ENCODE results near the gene OSBPL6. TPM values are rescaled to one million over a fixed set of nuclear protein-coding genes. Genes with fewer than 3 reads are reported as not detected.

OSBPL6 gene
- total RNA-seq, 1 experiment from 2014 or later = 4.6 TPM

DNA sequence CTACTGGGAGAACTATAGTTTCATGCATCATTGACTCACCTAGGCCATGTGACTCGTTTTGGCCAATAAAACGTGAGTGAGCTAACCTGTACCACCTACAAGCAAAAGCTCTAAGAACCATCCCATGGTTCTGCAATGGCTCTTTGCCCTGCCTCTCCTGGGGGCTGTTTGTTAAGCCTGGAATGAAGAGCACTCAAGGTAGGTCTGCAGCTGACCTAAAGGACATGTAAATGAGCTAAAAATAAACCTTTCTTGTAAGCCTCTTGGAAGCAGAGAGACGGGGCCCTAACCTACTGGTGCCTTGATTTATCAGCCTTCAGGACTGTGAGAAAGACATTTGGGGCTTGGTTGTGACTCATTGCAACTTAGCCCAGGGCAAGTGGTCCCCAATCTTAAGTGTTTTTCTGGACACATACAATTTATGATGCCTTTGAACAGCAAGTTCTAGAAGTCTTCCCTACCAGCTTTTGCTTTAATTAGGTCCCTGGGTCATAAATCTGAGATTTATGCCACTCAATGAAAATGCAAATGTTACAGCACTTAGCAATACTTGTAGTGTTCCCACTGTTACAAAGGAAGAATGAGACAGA, 107.4 kb downstream of the OSBPL6 start:
- Histone ChIP-seq H2BK5ac (ENCODE audit: insufficient read length, low read length) (no peak overlapping the region), H3K9me3 (ENCODE audit: control insufficient read depth, low read depth, low read length) (no peaks in the 10 kb centered on the region), H4K20me1 (ENCODE audit: control insufficient read depth, insufficient read depth, insufficient read length) (no peaks in the 10 kb centered on the region), H3K23ac (ENCODE audit: insufficient read length, low read depth, low read length) (no peak overlapping the region), H3K79me1 (ENCODE audit: insufficient read depth, low read depth, low read length, poor library complexity, severe bottlenecking) (no peaks in the 10 kb centered on the region), H3K79me2 (ENCODE audit: insufficient read depth, low read length) (no peaks in the 10 kb centered on the region), H2BK20ac (ENCODE audit: low read depth, low read length, poor library complexity, severe bottlenecking) (no peak overlapping the region), H3K4ac (ENCODE audit: low read depth, low read length) (no peak overlapping the region), H4K8ac (replicated peaks; ENCODE audit: insufficient read length, low read depth, low read length) (no peak overlapping the region), H3K18ac (ENCODE audit: insufficient read length, low read depth, low read length) (no peak overlapping the region), H3T11ph (ENCODE audit: low read length) (no peak overlapping the region), H3K23me2 (ENCODE audit: insufficient read length, low read depth, low read length, poor library complexity, severe bottlenecking) (no peaks in the 10 kb centered on the region), H4K91ac (ENCODE audit: insufficient read length, low read depth, low read length) (no peak overlapping the region), H2AK5ac (ENCODE audit: insufficient read length, low read length) (no peak overlapping the region), H3K27ac (ENCODE audit: insufficient read length, low read depth, low read length) (no peak overlapping the region), H2BK120ac (ENCODE audit: low read depth, low read length, poor library complexity, severe bottlenecking) (no peak overlapping the region), H2BK12ac (ENCODE audit: insufficient read length, low read depth, low read length) (no peak overlapping the region), H2BK15ac (ENCODE audit: low read depth, low read length) (no peak overlapping the region), H3K4me1 (ENCODE audit: insufficient read depth, low read length) (no peaks in the 10 kb centered on the region), H3K27me3 (ENCODE audit: insufficient read depth, low read length) (no peaks in the 10 kb centered on the region), H3K4me2 (ENCODE audit: insufficient read depth, insufficient read length, low read length) (no peak overlapping the region), H3K56ac (ENCODE audit: insufficient read length, low read depth, low read length) (no peak overlapping the region), H3K9ac (ENCODE audit: extremely low read depth, insufficient read length, low read length) (no peak overlapping the region), H3K14ac (ENCODE audit: insufficient read depth, low read length) (no peak overlapping the region), H2AFZ (ENCODE audit: low read length) (no peak overlapping the region), H4K5ac (ENCODE audit: insufficient read length, low read depth, low read length) (no peak overlapping the region)
- no peaks in the 10 kb centered on the region for H3K9me3 Mint-ChIP-seq
- WGBS (ENCODE audit: extremely low coverage, insufficient read length, low lambda C conversion rate) = no CpG with 5 or more reads among the region's 3 CpGs
- TF ChIP-seq CTCF (conservative IDR thresholded peaks at IDR 0.05) = no peak
- H3K27me3 Mint-ChIP-seq (ENCODE audit: low read depth) = no peaks in the 10 kb centered on the region
- H3K4me1 Mint-ChIP-seq = peaks cover 3 to 7% of the 10 kb centered on the region in 2 experiments; a peak in 1 of 4 replicates
- no peak for DNase-seq
- H3K36me3 Mint-ChIP-seq (ENCODE audit: insufficient read depth in 1 of 3, low read depth in 3 of 3) = no peaks in the 10 kb centered on the region
- no peak overlapping the region for H3K4me3 Mint-ChIP-seq
- H3K27ac Mint-ChIP-seq = peak overlapping the region in 1 of 3 experiments; percentile 68; a peak in 1 of 7 replicates

All from H9 (cell line).